ENCODE measurements around the gene CMTM6.

Gene CMTM6

DNA sequence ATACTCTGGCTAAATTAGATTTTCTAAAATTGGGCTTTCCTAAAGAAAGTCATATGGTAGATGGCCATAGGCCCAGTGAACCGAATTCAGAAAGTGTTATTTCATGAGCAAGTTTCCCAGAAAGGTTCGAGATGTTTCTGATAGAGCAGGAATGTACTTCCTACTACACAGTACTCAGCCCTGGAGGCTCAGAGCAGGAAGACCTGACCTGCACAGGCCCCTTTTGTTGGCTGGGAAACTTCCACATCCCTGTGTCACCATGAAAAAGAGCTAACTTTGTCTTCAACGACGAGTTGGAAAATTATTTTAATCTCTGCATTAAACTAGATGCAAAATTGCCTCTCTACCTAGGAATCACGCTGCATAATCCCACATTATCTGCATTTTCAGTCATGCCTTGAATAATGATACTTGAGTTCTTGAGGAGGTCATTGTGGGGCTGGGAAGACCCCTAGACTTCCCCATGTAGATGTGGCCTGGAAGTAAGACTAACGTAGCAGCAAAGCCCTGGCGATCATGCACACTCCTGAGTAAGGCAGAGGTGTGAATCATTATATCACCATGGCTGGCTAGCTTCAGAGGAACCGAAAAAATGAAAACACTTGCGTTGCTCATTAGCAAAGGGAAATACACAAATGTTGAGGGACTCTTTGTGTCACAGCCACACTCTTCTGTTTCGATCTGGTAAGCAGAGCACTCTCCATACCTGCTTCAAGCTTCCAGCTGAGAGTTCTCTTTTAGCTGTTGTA is 63.9 kb downstream of the CMTM6 start:
- Histone ChIP-seq H3K4me1 (ENCODE audit: insufficient read depth, low read length) (no peaks in the 10 kb centered on the region; the same call in 1 of the 2 replicates), H3K9me3 (ENCODE audit: insufficient read depth, low read depth, low read length) (no peaks in the 10 kb centered on the region), H3K4me3 (ENCODE audit: low read length) (no peak overlapping the region), H3K27me3 (ENCODE audit: insufficient read depth, low read length) (no peaks in the 10 kb centered on the region), H3K36me3 (ENCODE audit: insufficient read depth, low read depth, low read length) (no peaks in the 10 kb centered on the region), H3K27ac (ENCODE audit: low read length) (no peak overlapping the region), H3K9ac (ENCODE audit: low read depth, low read length) (no peak overlapping the region)

DNA sequence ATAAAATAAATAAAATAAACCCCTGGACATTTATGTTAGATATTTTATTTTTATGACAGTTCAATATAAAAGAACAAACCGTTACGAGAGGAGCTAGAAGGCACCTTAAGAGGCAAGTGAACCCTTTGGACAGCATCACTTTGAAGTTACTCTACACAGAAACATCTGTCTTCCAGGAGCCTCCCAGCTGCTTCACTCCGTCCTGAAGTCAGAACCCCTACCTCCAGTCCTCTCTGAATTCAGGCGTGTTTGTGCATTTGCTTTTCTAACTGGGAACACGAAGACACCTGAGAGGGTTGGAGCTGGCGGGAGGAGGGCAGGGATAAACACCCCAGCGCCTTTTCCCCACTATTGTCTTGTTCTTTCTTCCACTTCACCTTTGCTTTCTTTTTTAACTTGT is 64.8 kb downstream of the CMTM6 start:
- Histone ChIP-seq H3K27me3 (ENCODE audit: insufficient read depth, low read length) (no peaks in the 10 kb centered on the region), H3K36me3 (ENCODE audit: insufficient read depth, low read depth, low read length) (no peaks in the 10 kb centered on the region), H3K27ac (ENCODE audit: low read length) (no peak overlapping the region), H3K4me3 (ENCODE audit: low read length) (no peak overlapping the region), H3K9ac (ENCODE audit: low read depth, low read length) (no peak overlapping the region), H3K4me1 (ENCODE audit: insufficient read depth, low read length) (no peaks in the 10 kb centered on the region; the same call in 1 of the 2 replicates), H3K9me3 (ENCODE audit: insufficient read depth, low read depth, low read length) (no peaks in the 10 kb centered on the region)

DNA sequence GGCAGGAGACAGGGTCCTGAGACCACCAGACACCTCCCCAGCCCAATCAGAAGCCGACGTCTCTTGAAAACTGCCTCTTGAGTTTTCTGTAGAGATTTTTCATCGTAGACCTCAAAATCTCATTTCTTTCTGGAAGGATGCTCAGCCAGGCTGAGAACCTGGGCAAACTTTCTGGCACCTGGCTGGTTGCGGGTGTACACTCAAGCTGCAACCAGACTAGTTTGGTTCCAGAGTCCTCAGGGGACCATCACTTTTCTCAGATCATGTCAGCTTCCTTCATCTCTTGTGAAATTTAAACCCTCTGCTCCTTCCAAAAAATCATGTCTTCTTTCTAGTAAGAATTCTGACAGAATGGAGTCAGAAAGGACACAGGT is 65.8 kb downstream of the CMTM6 start:
- no peaks in the 10 kb centered on the region; the same call in 1 of the 2 replicates for H3K4me1 ChIP-seq (ENCODE audit: insufficient read depth, low read length)
- H3K27ac ChIP-seq (ENCODE audit: low read length), result no peak overlapping the region

DNA sequence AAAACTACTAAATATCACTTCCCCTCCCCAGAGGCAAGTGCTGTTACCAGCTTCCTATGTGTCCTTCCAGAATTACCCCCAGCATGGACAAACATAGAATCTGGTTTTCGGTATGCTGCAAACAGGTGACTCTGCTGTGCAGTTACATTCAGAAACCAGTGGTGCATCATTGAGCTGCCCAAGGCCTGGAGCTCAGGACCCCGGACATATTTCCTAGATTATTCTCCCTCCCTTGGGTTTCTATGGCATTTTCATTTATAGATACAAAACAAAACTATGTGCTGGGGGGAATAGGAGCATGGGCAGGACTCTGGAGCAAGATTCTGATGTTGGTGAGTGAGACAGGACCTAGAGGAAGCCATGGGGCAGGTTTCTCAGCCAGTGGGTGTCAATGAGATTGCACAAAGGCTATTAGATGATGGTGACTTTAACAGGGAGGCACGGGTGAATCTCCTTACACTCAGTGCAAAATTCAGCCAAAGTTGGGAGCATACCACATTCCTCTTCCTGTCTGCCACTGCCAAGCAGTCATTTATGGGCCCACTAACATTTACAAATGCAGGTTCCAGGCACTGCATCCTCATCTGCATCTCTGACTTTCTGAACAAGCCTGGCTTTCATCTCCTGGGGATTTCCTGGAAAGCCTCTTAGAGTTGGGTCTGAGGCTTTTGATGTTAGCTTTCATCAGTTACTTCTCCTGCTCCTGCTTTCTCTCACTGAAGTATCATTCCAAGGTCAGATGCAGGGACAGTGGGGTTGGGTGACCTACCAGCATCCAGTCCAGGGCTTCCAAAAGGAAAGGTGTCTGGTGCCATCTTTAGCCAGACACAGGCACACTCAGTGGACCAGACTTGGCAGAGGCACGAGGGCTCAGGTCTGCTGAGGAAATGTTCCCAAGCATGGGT is 66.5 kb downstream of the CMTM6 start:
- Histone ChIP-seq H3K4me3 (ENCODE audit: low read length) (no peak overlapping the region), H3K4me1 (ENCODE audit: insufficient read depth, low read length) (no peaks in the 10 kb centered on the region), H3K27me3 (ENCODE audit: insufficient read depth, low read length) (no peaks in the 10 kb centered on the region), H3K36me3 (ENCODE audit: insufficient read depth, low read depth, low read length) (no peaks in the 10 kb centered on the region), H3K9me3 (ENCODE audit: insufficient read depth, low read depth, low read length) (no peaks in the 10 kb centered on the region), H3K27ac (ENCODE audit: low read length) (no peak overlapping the region), H3K9ac (ENCODE audit: low read depth, low read length) (no peak overlapping the region)

More for the DNA sequence above, 65.8 kb downstream of the CMTM6 start:
- no peak overlapping the region for H3K4me3 ChIP-seq (ENCODE audit: low read length)
- H3K27me3 ChIP-seq (ENCODE audit: insufficient read depth, low read length), result no peaks in the 10 kb centered on the region
- no peak overlapping the region for H3K9ac ChIP-seq (ENCODE audit: low read depth, low read length)
- no peaks in the 10 kb centered on the region for H3K36me3 ChIP-seq (ENCODE audit: insufficient read depth, low read depth, low read length)
- no peaks in the 10 kb centered on the region for H3K9me3 ChIP-seq (ENCODE audit: insufficient read depth, low read depth, low read length)

DNA sequence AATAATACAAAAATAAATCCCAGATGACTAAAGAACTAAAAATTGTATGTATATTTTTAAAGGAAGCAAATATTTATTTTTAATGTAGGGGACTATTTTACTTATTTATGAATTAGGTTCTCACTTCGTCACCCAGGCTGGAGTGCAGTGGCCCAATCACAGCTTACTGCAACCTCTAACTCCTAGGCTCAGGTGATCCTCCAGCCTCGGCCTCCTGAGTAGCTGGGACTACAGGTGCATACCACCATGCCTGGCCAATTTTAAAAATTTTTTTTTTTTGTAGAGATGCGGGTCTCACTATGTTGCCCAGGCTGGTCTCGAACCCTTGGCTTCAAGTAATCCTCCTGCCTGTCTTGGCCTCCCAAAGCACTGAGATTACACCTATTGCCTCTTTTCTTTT is 68.4 kb downstream of the CMTM6 start:
- H3K27ac ChIP-seq (ENCODE audit: low read length), result no peak overlapping the region
- H3K4me1 ChIP-seq (ENCODE audit: insufficient read depth, low read length), result no peaks in the 10 kb centered on the region
- H3K27me3 ChIP-seq (ENCODE audit: insufficient read depth, low read length), result no peaks in the 10 kb centered on the region
- no peaks in the 10 kb centered on the region for H3K9me3 ChIP-seq (ENCODE audit: insufficient read depth, low read depth, low read length)
- H3K36me3 ChIP-seq (ENCODE audit: insufficient read depth, low read depth, low read length), result no peaks in the 10 kb centered on the region
- no peak overlapping the region for H3K9ac ChIP-seq (ENCODE audit: low read depth, low read length)
- no peak overlapping the region for H3K4me3 ChIP-seq (ENCODE audit: low read length)

DNA sequence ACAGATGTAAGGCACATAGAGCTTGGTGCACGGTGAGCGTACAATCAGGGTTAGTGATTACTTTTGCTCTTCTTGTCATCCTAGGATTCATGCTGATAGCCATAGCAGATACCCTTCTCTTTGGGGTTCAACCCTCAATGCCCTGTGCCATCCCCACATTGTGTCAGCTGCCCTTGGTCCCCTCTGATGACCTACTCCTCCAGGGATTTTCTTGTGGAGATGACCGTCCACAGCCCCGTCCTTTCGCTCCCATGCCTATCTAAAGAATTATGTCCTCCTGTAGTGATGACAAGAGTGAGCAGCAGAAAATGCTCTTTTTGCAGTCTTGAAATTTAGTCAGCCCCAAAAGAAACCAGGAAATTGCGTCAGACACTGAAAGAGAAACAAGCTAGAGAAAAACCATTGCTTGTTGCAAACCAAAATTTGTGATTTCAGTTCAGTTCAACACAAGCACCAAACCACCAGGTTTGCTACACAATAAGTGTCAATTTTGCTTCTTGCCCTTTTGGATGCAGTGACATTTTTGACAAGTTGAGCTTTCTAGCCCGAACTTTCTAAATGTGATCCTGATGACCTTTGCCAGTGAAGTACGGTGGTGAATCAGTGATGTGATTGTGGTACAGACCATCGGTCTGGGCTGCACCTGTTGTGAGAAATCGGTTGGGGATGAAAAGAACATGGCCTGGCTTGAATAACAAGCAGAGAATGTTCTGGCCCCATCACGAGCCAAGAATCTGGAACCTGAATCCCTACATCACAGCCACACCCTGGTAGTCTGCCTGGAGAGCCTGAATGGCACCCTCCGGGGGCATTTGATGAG is 69.7 kb downstream of the CMTM6 start:
- Histone ChIP-seq H3K9ac (ENCODE audit: low read depth, low read length) (no peak overlapping the region), H3K36me3 (ENCODE audit: insufficient read depth, low read depth, low read length) (no peaks in the 10 kb centered on the region), H3K27me3 (ENCODE audit: insufficient read depth, low read length) (no peaks in the 10 kb centered on the region), H3K9me3 (ENCODE audit: insufficient read depth, low read depth, low read length) (no peaks in the 10 kb centered on the region), H3K4me3 (ENCODE audit: low read length) (no peak overlapping the region), H3K27ac (ENCODE audit: low read length) (no peak overlapping the region), H3K4me1 (ENCODE audit: insufficient read depth, low read length) (no peaks in the 10 kb centered on the region)

DNA sequence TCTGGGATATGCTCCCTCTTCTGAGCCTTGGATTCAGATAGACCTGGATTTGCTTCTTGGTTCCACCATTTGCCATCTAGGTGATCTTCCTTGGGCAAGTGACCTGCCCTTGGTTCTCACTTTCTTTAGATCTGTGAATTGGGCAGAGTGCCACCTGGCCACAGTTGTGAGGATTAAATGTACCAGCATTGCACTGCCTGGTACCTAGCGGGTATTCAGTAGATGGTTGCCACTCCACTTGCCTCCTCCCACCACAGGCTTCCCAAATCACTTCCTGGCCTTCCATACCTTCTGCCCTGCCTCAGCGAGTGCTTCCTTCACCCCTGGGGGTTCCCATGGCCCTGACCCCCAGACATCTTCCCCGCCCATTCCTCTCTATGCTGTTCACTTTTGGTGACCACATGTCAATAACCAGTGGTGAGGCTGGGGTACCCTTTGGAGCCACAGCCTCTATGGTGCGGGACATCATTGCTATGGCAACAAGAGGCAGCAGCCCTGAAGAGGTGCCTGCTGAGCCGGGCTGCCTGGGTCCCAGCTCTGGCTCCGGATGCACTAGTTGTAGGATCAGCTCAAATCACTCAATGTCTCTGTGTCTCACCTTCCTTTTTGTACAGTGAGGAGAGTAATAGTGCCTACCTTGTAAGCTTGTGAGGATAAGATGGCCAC is 70.5 kb downstream of the CMTM6 start:
- Histone ChIP-seq H3K4me1 (ENCODE audit: insufficient read depth, low read length) (no peaks in the 10 kb centered on the region), H3K9ac (ENCODE audit: low read depth, low read length) (no peak overlapping the region), H3K27ac (ENCODE audit: low read length) (no peak overlapping the region)

DNA sequence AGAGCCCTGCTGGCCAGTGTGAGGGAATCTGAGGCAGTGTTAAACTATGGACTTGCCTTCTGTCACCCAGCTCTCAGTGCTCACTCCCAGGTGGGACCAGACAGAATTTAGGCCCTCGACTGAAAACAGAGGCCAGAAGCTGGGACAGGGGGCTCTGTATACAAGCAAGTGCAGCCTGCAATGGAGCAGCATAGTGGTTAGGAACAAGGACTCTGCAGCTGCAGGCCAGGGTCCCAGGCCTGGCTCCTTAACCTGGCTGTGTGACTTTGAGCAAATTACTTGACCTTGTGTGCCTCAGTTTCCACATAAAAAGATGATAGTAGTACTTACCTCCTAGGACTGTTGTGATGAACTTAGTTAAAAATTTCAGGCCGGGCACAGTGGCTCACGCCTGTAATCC is 71.2 kb downstream of the CMTM6 start:
- Histone ChIP-seq H3K27me3 (ENCODE audit: insufficient read depth, low read length) (no peaks in the 10 kb centered on the region), H3K4me1 (ENCODE audit: insufficient read depth, low read length) (no peaks in the 10 kb centered on the region), H3K4me3 (ENCODE audit: low read length) (no peak overlapping the region), H3K36me3 (ENCODE audit: insufficient read depth, low read depth, low read length) (no peaks in the 10 kb centered on the region), H3K9ac (ENCODE audit: low read depth, low read length) (no peak overlapping the region), H3K9me3 (ENCODE audit: insufficient read depth, low read depth, low read length) (no peaks in the 10 kb centered on the region), H3K27ac (ENCODE audit: low read length) (no peak overlapping the region)

More for the DNA sequence above, 70.5 kb downstream of the CMTM6 start:
- Histone ChIP-seq H3K4me3 (ENCODE audit: low read length) (no peak overlapping the region), H3K36me3 (ENCODE audit: insufficient read depth, low read depth, low read length) (no peaks in the 10 kb centered on the region), H3K9me3 (ENCODE audit: insufficient read depth, low read depth, low read length) (no peaks in the 10 kb centered on the region), H3K27me3 (ENCODE audit: insufficient read depth, low read length) (no peaks in the 10 kb centered on the region)

All from iPS-20b (cell line).